GM19438 (cell line): ENCODE results near the gene PON2.

ENCODE experiments used
- ATAC-seq: cut with Tn5 transposase; IDR thresholded peaks from one replicate; pipeline ENCODE4 v1.9.1; 2021; ENCODE audit warnings: low read depth; ENCODE audit not compliant: unreplicated experiment

Gene PON2

DNA sequence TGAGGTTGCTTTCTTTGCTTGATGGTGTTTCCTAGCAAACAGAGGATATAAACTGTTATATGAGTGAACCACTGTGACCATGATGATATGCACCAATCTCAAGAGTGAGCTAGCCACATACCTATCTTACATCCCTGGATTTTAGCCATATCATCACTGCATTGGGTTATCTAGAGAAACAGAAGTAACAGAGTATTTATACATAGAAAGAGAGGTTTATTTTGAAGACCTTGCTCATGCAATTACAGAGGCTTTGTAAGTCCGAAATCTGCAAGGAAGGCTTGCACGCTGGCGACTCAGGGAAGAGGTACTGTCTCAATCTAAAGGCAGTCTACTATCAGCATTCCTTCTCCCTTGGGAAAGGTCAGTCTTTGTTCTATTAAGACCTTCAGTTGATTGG lies 11.8 kb upstream of the PON2 start:
- no peak for ATAC-seq

DNA sequence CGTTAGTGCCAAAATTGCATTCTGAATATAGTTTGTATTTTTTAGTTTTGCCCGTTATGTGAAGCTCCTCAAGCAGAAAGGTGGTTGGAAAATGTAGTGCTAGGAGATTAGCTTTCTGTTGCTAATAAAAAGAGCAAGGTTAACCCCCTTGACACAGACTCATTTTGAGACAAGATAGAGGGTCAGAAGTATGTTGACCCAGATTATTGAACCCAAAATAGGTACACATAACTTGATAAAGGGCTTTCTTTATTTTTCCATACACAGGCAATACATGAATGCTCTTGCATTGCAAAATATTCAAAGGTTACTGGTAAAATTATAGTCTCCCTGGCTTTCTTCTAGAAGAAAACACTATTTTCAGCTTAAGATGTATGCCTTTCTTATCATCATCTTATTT lies 10.0 kb upstream of the PON2 start:
- no peak for ATAC-seq

DNA sequence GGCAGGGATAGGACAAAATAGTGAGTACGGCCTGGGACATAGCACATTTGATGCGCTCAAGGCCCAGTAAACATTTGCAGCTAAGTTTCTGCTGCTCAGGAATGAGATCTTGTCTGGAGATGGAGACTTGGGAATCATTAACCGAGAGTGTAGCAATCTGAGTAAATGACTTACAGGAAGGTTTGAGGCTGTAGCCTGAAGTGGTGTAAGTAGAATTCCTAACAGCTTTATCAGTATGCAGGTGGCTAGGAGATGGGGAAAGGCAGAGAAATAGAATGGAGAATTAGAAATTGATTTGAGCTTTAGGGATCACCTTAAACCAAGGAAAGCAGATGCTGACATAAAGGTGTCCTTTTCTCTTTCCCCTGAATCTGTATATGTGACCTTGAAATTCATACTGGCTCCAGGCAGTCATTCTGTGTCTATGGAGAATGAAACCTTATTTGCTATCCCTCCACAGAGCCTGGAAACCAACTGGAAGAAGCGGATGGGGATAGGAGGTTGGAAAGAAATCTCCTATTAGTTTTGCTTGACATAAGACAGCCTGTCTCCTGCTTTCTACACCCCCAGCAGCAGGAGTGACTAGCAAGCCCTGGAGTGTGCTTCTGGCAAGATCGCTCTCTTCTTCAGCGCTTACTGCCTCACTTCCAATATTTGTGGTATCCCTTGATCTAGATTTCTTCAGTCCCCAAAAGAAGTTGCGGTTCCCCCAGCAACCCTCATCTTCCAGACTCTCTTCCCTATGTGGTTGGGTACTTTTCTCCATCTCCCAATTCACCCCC lies 6.4 kb upstream of the PON2 start:
- no peak for ATAC-seq

DNA sequence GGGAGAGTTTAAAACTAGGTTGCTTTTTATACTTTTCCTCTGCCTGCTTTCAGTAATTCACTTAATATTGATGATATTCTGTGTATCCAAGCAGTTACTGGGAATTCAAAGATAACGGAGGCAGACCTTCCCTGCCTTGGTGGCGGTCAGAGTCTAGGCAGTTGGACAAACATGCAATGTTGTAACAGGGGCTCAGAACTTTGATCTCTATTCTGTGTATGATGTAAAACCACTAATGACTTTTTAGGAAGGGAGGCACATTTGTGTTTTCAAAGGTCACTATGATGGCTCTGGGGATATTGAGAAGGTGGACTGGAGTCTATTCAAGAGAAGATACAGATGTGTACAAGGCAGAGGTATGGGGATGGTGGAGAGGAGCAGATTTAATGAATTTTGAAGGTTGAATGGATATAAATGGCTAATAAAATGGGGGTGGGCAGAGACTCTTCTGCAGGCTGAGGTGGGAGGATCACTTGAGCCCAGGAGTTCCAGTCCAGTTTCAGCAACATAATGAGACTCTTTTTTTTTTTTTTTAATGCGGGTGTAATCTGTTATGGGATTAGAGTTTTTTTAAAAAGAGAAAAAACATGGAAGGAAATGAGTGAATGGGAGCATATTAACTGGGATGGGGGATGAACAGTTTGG lies 5.7 kb upstream of the PON2 start:
- ATAC-seq = no peak

DNA sequence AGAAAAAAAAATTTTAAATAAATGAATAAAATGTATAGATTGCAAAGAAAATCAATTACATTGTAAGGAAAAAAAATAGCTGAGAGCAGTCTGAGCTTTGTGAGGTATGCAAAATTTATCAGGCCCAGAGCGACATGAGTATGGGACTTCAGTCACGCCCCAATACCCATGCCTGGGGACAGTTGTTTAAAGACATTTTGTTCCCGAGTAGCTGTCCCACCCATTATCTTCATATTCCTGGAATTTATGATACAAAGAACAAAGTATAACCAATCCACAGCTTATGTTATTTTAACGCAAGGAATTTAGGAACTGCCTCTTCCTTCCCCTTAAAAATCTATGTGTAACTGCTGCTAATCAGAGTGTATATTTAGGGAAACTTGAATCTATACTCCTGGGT lies 1.6 kb upstream of the PON2 start:
- ATAC-seq = no peak

DNA sequence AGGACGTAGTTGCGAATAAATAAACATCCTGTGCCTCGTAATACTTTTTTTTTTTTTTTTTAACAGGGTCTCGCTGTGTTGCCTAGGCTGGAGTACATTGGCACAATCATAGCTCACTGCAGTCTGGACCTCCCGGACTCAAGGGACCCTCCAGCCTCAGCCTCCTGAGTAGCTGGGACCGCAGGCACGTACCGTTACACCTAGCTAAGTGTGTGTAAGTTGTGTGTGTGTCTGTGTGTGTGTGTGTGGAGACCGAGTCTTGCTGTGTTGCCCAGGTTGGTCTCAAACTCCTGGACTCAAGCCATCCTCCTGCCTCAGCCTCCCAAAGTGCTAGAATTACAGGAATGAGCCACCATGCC lies 573 bp upstream of the PON2 start:
- no peak for ATAC-seq

DNA sequence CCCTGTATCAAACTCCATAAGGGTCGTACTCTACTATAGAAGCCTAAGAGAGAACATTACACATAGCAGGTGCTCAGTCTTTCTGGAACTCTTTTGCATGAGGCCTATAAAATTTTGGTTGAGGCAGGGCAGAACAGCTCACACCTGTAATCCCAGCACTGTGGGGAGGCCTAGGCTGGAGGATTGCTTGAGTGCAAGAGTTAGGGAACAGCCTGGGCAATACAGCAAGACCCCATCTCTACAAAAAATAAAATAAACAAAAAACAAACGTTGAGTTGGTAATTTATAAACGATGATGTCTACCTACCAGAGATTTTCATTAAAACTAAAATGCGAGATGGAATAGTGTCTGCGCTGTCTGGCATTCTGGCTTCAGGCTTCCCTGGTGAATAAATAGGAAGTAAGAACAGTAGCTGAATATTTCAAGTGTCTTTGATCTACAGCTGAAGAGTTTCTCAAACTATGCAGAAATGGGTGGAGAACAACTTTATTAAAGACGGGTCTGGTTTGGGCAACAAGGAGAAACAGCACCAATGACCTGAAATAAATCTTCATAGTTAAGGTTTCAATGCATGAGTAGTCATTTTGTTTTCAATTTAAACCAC lies 774 bp downstream of the PON2 start:
- no peak for ATAC-seq

DNA sequence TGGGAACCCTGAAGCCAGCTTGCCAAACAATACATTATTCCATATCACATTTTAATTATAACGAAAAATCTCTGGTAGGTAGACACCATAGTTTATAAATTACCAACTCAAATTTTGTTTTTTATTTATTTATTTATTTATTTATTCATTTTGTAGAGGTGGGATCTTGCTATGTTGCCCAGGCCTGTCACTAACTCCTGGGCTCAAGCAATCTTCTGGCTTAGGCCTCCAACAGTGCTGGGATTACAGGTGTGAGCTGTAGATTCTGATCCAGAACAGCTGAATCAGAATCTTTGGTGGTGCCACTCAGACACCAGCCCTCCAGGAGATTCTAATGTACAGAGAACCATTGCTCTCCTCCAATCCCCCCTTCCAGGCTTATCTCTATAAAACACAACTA lies 1.7 kb downstream of the PON2 start:
- ATAC-seq = no peak

DNA sequence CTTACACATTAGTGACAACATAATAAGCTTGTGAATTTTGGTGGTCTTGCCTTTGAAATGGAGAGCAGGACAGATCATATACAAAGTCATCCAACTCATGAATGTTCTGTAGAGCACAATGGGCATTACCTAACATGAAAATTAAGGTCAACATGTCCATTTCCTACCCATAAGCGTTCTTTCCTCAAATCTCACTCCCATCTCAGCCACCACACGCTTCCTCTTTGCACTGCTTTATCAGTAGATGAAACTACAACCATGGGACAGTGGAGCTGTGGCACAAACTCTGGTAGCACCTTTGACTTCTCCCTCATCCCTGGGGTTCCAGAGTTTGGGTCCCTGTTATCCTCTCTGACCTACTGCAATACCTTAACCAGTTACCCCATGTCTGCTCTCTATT lies 2.2 kb downstream of the PON2 start:
- no peak for ATAC-seq

DNA sequence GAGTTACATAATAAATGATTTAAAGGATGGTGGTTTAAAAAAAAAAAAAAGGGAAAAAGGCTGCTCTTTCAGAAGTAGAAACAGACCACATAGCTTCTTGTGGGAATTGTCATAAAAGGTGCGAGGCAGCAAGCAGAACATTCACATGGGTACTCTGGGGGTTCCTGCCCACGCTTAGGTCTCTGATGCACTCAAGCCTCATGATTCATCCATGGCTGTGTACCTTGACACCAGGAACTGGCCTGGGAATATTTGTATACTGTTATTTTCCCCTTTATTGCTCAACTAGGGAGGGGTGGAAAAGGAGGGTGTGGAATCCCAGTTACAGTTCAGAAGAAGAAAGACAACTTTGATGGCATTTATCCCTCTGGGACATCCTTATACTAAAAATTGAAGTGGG lies 4.0 kb downstream of the PON2 start:
- ATAC-seq = no peak

DNA sequence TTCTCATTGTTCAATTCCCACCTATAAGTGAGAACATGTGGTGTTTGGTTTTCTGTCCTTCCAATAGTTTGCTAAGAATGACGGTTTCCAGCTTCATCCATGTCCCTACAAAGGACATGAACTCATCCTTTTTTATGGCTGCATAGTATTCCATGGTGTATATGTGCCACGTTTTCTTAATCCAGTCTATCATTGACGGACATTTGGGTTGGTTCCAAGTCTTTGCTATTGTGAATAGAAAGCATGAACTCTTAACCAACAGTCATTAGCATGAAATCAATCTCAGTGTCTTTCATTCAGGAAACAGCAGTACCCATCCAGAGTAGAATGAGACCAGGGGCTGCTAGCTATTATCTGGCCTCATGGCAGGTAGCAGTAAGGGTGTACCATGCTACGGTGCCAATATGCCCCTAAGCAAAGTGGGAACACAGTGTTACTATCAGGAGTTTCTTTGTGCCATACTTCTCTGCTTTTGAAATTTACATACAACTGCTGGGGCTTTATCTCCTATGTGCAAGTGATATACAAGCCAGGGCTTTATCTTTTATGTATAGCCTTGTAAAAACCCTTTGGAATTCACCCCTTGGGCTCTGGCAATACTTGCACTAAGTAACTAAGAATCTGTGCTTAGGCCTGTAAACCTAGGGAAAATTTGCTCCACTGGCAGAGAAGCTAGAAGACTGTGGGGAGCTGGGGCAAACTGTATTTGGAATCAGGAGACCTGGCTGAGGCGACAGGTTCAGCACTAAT lies 5.4 kb downstream of the PON2 start:
- no peak for ATAC-seq

DNA sequence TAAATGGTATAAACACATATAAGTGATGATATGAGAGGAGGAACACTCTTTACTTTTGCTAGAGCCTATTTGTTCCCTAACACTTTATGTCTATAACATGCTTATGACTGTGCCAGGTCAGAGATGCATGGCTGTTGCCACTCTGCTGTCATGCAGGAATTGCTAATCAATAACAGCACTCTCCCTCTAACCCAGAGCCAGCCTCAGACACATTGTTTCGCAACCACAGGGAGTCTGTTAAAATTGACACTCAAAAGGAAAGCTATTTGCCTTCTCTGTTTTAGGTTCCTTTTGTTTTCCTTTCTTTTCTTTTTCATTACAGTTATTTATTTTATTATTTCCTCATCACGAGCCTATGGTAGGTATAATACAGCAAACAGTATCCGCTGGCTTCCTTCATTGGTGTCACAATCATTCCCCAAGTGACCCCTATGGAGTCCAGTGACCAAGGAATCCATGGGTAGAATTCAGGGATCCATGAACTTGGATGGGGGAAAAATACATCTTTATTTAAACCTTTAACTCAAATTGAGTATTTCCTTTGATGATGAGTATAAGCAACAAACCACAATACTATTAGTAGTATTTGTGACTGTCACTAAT lies 6.8 kb downstream of the PON2 start:
- no peak for ATAC-seq

DNA sequence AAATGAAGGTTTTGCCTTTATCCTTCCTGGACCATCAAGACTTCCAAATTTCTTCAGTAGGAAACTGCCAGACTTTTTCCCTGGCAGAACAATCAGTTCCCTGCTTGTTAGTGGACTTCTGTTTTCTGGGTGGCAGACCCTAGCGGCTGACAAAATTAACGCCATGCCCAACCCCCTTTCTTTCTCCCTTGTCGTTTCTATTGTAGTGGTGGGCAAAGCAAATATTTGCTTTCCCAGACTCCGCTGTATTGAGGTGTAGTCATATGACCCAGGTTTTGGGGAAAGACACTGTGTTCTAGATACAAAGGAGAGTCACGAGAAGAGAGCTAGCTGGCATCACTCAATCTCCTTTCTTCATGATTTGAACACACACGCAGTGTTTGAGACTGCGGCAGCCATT lies 7.7 kb downstream of the PON2 start:
- ATAC-seq = no peak

DNA sequence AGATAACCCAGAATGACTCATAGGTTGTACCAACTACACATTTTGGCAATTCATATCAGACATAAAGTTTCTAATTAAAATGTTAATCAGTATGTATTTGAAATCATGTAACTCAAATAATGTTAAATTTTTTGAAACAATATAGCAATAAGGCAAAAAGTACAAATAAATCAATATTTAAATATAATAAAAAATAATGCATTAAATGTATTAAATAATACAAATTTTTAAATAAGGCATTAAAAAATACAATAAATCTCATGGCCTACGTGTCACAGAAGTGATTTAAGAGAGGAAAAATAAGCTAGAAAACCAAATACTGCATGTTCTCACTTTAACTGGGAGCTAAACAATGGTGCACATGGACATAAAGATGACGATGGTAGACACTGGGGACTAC lies 9.1 kb downstream of the PON2 start:
- no peak for ATAC-seq

DNA sequence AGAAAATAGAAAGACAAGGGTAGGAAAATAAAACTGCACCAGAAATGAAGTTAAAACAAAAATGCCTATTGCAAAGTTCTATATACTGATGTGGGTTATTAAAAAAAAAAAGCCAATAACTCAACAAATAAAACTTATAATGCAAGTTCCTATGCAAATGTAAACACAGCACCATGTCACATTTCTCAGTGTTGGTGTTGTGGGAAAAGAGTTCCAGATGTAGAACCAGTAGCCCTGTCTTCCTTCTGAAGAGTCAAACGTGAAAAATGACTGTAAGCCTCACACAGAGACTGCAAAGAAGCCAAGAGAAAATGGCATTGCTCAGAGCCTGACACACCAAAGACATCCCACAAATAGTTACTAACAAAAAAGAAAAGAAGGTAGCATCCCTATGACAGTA lies 10.1 kb downstream of the PON2 start:
- ATAC-seq = no peak

DNA sequence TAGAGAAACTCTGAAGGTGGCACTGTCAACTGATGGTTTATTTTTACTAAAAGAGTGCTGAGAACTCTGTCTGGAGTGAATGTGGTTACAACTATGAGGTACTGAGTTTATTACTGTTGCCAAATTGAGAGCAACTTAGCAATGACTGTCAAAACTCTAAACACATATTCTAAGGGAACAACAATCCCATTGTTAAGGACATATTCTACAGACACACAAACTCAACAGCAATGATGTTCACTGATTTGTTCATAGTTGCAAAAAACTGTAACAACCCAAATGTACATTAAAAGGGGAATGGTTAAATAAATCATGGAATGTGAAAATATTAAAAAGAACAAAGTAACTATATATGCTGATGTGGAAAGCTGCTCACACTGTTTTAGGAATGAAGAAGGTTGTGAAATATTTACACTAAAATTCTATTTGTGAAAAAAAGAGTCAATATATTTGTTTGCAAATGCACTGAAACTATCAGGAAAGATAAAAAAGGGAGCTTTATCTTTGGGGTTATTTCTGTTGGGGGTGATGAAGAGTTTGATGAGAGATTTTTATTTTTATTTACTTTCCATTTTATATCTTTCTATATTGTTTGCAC lies 12.9 kb downstream of the PON2 start:
- no peak for ATAC-seq

DNA sequence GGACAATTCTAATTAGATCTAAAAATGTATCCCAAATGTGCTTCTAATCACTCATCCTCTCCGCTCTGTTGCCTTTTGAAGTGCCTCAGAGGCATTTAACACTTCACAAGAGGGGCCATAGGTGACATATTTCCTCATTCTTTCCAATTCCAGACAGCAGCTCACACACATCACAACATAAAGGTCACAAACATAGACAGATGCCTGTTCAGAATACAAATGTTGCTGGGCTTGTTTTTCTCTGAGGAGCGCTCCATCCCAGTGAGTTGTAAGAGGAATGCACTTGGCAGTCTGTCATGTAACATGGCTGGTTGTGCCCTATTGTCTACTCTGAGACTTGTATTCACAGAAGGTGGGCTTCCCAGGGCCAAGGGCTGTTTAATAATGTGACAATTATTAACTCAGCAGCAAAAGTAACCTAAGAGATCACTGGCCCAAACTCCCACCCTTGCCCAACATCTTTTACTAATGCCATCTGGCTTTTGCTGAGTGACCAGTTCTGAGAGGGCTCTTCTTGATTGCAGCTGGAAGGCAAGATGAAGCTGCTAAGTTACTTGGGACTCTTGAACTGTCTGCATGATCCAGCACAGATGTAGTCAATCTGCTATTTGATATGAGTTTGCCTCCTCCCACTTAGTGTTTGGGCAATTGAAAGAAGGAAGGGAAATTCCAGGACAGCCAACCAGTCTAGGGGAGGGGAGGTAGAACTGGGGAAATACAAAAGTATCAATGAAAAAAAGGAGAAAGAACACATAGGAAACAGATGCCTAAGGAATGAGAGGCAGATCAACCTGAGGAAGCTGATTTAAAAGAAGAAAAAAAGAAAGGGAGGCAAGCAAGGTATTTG lies 13.6 kb downstream of the PON2 start:
- ATAC-seq = no peak

DNA sequence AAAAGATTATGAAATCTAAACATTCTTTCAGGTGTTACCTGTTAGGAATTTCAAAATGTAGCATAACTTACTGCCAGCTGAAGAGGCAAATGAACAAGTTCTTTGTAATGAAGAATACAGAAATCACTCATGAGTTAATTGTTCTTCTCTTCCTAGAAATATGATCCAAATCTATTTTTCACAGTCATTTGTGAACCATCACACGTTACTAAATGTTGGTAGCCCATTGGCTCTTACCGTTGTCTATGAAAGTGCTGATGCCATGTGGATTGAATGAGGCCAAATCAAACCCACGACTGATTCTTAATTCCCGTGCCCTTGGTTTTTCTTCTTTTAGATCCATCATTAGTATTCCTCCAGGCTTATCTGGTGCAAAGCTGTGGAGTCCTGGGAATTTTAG lies 22.8 kb downstream of the PON2 start:
- ATAC-seq = no peak

DNA sequence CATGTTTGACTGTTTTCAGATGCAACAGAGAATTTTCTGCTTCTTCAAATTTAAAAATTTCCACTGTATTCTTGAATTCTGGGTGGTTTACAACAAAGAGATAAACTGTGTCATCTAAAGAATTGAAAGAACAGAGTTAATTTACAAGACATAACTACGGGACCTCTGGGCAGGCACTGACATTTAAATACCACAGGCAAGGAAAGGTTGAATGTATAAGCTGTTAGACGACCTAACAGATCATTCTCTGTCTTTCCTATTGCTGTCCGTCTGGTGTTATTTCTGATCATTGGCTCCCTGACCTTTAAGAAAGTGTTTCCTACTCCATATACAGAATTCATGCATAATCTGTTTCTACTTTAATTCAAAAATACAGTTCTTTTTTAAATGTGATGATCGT lies 23.2 kb downstream of the PON2 start:
- no peak for ATAC-seq

DNA sequence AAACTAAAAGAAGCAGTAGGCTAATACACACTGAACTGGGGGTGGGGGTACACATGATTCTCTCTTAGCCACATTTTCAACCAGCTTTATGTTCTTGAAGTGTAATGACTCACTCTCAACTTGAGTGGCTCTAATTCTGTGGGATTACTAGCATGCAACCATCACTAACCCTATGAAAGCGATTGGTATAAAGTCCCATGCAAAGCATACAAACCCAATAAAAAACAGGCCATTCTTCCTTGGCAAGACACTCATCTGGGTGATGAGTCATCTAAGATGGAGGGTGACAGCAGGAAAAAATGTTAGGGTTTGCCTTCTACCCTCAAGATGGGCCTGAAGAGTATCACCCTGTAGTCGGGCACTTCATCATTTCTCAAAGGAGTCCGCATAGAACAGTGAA lies 23.8 kb downstream of the PON2 start:
- no peak for ATAC-seq
